ENCODE results near the gene ATXN1.

GRCh38 chr6:16468991-16469615 lies 292.2 kb downstream of the ATXN1 start:
- TF ChIP-seq CTCF (conservative IDR thresholded peaks at IDR 0.05; ENCODE audit: low read depth, low read length) (no peak), EZH2phosphoT487 (IDR thresholded peaks at IDR 0.05; ENCODE audit: borderline replicate concordance, low read length) (no peak)

Measured in PC-3 (cell line).